ENCODE measurements around the gene FITM2.
"Not testable (repeated sequence)": the region's sequence is repeated elsewhere in the genome, so short reads cannot be mapped to it uniquely, and the experiment has no call there.

FITM2 gene, protein sequence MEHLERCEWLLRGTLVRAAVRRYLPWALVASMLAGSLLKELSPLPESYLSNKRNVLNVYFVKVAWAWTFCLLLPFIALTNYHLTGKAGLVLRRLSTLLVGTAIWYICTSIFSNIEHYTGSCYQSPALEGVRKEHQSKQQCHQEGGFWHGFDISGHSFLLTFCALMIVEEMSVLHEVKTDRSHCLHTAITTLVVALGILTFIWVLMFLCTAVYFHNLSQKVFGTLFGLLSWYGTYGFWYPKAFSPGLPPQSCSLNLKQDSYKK

DNA sequence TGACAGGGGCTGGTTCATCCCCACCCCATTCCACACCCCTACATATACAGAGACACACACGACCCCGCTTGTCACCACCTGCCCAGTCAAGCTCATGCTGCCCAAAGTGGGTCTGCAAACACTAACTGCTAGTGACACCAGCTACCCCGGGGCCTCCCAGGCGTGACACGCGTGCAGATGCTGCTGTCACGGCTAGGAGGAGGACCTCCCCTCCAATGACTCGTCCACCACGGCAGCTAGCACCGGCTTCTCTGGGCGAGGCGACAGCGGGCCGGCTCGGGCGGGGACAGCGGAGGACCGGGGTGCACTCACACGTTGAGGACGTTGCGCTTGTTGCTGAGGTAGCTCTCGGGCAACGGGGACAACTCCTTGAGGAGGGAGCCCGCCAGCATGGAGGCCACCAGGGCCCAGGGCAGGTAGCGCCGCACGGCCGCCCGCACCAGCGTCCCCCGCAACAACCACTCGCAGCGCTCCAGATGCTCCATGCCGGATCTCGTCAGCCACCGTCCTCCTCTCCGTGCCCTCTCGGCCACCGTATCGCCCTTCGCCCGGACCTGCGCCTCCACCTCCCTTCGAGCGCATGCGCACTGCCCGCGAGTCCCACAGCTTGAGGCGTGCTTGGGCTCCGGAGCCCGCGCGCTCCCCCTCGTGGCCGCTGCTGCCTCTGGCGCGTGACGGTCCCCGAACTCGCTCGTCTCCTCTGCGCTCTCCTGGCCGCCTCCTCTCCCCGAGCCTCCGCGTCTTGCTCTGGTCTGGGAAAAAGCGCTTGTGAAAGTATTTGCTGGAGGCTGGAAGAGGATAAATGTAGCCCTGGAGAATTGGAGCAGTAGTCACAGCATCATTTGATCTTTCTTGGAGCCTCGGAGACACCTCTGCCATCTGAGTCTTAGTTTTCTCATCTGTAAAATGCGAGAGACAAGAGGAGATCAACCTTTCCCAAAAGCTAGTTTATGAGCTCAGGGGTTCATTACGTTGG is at the start of gene FITM2:
FITM2 (minus strand) TSS at position 539 of the 976 bp plus-strand sequence; CDS start at position 485, 54 bp downstream.
- peak; percentile 90 for DNase-seq

DNA sequence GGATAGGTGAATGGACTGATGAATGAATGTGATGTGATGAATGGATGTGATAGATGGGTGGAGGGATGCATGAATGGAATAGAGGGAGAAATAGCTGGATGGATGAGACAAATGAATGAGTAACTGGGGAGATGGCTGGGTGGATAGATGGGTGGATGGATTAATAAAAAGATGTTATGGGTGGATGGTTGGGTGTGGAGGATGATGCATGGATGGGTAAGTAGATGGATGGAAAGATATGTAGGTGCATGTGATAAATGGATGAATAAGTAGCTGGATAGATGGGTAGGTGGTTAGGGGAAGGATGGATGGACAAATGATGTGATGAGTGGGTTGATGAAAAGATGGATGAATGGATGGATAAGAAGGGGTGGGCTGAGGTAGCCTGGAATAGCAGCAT is 49.2 kb upstream of the FITM2 start:
- DNase-seq: no peak

DNA sequence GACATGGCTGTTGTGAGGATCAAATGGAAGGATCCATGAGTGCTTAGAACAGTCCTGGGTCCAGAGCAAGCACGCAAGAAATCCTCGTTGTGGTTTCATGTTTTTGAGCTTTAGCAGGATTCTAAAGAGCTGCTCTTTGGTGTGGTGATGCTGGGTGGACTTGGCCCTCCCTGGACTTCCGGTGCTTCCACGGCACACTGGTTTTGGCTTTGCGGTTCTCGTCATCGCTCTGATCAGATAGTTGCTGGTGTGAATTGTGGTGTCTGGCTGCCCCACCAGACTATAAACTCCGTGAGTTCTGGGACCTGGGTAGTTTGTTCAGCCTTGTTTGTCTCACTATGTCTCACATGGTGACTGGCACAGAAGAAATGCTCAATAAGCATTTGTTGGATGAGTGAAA is 47.8 kb upstream of the FITM2 start:
- no peak for DNase-seq

DNA sequence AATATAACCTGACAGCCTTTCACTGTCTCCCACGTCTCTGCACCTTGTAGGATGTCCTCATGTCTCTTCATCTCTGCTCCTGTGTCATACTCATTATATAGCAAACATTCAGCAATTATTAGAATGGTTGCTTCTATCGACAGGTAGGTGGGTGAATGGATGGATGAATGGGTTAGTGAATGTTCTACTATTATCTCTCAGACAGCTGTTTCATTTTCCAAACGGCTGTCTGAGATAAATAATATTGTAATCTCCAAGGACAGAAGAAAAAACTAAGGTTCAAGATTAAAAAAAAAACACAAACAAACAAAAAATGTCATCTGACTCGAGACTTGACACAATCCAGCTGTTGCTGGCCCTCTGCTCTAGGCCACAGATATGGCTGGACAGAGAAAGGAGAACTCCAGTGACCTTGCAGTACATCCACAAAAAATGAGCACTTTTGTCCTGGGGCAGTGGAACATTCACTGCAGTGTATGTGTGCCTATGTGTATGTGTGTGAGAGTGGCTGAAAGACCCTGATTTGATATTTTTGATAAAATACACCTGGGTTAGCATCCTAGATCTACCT is 46.6 kb upstream of the FITM2 start:
- DNase-seq: no peak

DNA sequence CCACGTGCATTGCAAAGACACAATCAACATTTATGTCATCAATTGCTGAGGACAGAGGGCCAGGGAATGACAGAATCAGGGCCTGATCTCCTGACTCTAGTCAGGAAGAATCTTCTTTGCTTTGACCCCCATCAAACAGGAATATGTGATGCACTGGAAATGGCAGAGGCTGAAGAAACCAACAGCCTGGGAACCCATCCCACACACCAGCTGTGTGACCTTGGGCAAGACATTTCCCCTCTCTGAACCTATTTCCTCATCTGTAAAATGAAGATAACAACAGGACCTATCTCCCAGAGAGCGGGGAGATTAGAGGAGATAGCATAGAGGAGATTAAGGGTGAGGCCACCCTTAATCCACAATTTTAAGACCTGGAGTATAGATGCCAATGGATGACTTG is 46.0 kb upstream of the FITM2 start:
- DNase-seq: no peak

DNA sequence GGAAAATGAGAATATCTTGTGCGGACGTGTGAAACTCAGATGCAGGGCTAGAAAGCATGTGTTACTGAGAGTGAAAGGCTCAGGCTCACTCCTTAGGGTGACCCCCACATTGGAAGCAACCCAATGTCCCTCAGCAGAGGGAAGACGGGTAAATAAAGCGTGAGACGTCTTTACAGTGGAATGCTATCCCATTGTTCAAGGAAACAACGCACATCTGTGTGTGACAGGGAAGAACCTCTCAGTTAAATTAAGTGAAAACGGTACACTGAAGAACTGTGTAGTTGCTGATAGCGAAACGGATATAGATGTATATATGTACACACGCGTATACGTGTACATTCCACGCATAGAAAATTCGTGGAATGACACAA is 45.3 kb upstream of the FITM2 start:
- DNase-seq: no peak

DNA sequence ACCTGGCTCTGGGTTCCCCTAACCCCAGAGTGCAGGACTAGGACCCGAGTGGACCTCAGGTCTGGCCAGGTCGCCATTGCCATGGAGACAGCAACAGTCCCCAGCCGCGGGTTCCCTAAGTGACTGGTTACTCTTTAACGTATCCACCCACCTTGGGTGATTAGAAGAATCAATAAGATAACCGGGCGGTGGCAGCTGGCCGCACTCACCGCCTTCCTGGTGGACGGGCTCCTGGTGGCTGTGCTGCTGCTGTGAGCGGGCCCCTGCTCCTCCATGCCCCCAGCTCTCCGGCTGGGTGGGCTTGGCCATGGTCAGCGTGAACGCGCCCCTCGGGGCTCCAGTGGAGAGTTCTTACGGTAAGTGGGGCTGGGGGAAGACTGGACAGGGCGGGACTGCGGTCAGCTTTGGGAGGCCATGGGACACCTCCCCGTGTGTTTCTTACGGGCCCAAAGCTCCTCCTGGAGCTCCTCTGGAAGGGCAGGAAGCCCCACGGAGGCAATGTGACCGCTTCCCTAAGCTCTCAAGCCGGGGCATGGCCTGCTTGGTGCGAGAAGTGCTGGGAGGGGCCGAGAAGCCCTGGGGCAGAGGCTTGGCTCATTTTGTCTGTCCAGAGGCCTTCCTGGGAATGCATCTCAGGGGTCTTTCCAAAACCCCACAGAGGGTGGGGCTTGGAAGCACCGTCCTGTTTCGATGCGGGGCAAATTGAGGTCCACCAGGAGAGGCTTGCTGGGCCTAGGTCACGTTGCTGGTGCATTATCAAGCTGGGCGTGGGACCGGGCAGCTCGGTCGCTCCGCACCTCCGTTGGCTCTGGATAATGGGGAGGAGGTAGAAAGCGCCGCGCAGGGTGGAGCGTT is 44.7 kb upstream of the FITM2 start, which contains the start of gene HNF4A:
HNF4A (plus strand) TSS at position 202 of the 855 bp plus-strand sequence; CDS start at position 308, 106 bp downstream.
- DNase-seq: no peak

DNA sequence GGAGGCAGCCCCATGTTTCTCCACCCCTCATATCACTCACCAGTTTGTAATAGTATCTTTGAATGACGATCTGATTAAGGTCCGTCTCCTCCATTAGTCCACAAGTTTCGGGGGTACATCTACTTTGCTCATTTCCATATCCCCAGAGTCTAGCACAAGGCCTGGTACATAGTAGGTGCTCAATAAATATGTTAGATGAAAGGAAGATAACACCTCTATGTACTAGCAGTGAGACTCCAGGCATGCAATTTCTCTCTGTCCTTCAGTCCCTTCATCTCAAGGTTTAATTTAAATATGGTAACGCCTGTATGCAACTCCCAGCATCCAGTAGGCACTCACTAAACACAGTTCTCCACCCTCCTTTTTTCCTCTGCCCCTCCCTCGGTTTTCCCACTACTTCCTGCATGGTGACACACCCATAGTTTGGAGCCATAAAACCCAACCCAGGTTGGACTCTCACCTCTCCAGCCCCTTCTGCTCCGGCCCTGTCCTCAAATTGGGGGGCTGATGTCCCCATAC is 44.0 kb upstream of the FITM2 start:
- DNase-seq: no peak

DNA sequence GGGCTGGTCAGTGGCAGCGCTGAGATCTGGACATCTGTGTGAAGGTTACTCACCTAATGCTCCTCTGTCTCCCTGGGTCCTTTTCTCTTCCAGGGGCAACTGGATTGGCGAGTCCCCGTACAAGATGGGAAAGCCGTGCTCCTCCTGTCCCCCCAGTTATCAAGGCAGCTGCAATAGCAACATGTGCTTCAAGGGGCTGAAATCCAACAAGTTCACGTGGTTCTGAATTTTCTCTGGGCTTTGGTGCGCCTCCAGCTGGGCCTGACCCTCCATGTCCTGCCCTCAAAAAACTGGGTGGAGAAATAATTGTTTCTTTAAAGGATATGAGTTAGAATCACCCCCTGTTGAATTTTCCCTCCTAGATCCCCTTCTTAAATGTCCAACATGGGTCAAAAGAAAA is 39.6 kb upstream of the FITM2 start:
- no peak for DNase-seq

DNA sequence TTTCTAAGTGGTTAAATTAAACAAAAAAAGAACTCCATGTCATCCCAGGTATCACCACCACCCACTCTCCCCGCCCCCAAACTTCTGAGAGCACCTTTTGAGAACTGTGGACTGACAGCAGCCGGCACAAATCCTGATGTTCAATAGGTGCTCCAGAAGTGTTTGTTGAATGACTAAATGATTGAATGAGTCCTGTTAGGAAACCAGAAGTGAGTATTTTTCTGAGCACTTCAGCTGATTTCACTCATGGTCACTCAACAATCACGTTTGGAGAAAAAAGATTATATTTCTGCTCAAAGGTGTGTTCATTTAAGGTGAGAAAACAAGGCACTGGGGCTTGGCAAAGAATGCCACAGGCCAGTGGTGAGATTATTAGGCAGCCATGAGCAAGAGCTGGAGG is 38.3 kb upstream of the FITM2 start:
- no peak for DNase-seq

DNA sequence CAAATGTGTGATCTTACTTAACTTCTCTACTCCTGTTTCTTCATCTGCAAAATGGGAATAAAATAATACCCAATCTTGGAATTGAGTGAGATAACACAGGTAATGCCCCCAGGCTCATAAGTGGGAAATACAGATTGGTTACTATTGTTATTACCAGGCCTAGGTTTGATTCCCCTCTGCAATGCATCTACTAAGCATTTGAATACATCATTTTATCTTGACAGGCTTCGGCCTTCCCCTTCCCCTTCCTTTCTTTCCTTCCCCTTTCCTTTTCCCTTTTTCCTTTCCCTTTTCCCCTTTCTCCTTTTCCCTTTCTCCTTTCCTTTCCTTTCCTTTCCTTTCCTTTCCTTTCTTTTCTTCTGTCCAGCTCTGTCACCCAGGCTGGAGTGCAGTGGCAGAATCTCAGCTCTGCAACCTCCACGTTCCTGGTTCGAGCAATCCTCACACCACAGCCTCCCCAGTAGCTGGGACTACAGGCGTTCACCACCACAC is 37.2 kb upstream of the FITM2 start:
- DNase-seq: no peak

DNA sequence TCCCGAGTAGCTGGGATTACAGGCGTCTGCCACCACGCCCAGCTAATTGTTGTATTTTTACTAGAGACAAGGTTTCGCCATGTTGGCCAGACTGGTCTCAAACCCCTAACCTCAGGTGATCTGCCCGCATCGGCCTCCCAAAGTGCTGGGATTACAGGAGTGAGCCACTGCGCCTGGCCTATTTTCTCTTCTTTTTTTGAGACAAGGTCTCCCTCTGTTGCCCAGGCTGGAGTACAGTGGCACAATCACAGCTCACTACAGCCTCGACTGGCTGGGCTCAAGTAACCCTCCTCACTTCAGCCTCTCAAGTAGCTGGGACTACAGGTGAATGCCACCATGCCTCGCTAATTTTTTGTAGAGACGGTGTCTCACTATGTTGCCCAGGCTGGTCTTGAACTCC is 34.9 kb upstream of the FITM2 start:
- not testable (repeated sequence) for DNase-seq

DNA sequence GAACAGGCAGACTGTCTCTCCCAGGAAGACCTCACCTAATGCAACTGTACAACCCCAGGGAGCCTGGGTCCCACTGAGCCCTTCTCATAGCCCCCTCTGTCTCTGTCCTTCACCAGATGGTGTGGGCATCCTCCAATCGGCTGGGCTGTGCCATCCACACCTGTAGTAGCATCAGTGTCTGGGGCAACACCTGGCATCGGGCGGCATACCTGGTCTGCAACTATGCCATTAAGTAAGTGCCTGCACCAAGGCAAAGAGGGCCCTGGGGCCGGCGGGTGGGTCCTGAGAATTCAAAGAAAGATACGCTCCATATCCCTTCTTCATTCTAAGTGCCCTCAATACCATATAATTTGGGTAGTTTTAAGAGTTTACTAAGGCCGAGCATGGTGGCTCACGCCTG is 34.1 kb upstream of the FITM2 start:
- DNase-seq: no peak

DNA sequence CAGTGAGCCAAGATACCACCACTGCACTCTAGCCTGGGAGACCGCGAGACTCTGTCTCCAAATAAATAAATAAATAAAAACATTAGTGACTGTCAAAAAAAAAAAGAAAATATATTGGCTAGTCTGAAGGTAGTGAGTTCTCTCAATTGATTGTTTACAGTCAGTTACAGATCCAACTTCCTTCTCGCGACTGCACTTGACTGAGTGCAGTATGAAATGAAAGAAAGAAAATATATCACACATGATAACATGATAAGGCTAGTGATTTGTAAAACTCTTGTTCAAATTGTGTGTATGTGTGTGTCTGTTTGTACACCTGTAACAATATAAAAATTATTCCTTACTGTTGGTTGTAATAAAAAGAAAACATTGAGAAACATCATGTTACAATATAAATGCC is 33.7 kb upstream of the FITM2 start:
- no peak for DNase-seq

DNA sequence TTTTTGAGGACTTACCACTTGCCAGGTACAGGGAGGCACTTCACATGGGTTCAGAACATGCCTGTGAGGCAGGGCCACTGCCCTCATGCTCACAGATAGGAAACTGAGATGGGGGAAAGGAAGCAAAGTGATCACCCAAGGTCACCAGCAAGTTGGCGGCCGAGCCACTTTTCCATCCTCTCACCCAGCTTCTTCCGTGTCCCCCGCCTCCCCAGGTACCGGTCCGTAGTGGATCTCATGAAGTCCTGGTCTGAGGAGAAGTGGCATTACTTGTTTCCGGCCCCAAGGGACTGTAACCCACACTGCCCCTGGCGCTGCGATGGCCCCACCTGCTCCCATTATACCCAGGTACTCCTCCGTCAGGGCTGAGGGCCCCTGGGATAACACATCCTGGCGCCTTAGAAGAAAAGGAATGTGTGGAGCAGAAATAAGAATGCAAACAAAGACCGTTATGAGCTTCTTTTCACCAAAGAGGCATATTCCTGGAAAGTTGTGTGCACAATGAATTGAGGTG is 32.2 kb upstream of the FITM2 start:
- no peak for DNase-seq

DNA sequence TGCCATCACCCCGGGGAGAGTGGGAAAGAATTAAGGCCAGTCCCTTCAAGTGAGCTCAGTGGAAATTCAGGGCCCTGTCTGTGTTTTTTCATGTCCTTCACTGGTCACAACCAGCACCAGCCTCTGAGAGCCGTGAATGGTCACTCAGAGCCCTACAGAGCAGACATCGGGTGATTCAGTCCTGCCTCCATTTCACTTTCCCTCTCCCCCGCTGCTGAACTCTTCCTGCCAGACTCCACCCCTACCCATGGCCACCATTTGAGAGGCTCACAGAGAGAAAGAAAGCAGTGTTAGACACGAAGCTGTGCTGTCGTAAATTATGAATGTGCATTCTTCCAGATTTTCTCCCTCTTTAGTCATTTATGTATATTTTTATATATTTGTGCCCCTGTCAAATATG is 31.2 kb upstream of the FITM2 start:
- DNase-seq: no peak

DNA sequence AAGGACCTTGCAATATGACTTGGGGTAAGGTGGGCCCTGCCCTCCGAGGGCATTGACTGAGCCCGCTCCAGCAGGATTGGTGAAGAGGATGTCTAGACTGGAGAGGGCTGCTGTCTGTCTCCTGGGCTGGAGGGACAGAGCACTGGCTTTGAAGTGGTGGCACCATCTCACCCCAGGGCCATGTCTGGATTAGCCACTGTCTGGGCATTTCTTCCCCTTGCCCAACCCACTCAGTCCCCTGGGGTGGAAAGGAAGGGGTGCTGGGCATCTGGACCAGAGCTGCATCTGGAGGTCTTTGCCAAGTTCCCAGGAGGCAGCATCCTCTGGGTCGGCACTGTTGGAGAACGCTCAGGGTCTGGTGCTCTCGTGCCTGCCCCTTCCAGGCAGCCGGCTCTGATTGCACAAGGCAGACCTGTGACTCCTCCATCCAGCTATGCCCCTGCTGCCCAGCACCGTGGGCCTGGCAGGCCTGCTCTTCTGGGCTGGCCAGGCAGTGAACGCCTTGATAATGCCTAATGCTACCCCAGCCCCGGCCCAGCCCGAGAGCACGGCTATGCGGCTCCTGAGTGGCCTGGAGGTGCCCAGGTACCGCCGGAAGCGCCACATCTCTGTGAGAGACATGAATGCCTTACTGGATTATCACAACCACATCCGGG is 25.9 kb upstream of the FITM2 start, which contains the start of gene R3HDML:
R3HDML (plus strand) TSS at position 319 of the 656 bp plus-strand sequence; CDS start at position 434, 115 bp downstream.
- DNase-seq: no peak

DNA sequence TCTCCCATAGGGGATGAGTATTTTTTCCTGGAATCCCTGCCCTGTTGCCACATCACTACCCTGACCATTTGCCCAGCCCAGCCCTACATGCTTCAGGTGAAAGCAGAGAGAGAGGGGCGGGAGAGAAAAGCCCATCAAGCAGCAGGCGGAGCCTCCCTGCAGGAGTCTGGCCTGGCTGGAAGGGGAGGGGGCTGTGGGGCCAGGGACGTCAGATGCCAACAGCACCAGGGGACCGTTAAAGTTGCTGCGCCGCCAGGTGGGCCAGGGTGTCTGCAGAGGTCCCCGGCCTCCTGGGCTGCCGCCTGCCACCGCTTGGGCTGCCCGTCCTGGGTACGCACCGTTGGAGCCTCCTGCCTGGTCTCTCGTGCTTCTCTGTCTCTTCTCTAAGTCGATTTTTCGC is 25.1 kb upstream of the FITM2 start:
- DNase-seq: no peak

DNA sequence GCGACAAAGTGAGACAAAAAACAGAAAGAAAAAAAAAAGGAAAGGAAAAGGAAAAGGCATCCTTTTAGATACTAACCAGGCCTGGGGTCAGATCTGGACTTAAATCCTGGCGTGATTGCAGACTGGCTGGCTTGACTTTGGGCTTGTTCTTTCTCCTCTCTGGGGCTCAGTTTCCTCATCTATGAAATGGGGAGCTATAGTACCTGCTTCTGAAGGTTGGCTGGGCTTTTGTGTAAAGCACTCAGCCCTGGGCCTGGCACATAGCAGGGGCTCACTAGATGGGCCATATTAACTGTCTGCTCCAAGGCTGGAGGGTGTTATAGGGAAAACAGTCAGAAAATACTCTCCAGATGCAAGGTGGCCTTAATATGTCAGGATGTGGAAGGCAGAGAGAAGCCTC is 24.7 kb upstream of the FITM2 start:
- DNase-seq: no peak

DNA sequence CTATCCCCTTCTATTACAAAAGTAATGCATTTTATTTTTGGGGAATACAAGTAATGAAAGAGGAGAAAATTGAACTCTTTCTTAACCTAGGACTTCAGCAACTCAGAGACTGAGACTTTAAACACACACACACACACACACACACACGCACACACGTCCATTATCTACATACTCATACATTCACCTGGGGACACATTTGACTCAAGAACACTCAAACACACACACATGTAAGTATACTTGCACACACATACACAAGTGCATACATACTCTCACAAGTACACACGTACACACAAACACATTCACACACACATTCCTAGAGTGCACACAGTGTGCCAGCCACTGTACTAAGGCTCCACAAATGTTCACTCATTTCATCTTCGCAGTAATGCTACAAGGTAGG is 23.7 kb upstream of the FITM2 start:
- no peak for DNase-seq

DNA sequence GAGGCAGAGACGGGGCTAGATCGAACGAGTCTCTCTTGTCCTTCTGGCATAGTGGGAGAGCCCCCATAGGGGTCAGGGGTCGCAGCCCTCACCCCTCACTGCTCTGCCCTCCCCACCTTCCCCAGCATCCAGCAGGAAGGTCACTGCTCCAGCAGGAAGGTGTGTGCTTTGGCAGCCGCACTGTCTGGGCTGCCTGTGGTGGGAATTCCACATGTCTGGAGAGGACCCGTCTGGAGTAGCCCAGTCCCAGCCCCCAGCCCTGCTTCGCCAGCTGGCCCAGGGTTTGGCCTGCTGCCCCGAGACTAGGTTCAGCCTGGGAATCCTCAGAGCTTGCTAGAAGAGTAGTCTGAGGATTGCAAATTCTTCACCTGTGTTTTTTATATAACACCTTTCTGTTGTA is 23.3 kb upstream of the FITM2 start:
- no peak for DNase-seq
